ENCODE results near the gene SLC10A6.

Gene SLC10A6

GRCh38 chr4:86788826-86789225, 60.4 kb downstream of the SLC10A6 start:
- no peaks in the 10 kb centered on the region for H3K79me2 ChIP-seq (ENCODE audit: insufficient read depth, low read length)
- H3K27me3 ChIP-seq (ENCODE audit: low read length), result no peaks in the 10 kb centered on the region
- TF ChIP-seq, protein P1, sequence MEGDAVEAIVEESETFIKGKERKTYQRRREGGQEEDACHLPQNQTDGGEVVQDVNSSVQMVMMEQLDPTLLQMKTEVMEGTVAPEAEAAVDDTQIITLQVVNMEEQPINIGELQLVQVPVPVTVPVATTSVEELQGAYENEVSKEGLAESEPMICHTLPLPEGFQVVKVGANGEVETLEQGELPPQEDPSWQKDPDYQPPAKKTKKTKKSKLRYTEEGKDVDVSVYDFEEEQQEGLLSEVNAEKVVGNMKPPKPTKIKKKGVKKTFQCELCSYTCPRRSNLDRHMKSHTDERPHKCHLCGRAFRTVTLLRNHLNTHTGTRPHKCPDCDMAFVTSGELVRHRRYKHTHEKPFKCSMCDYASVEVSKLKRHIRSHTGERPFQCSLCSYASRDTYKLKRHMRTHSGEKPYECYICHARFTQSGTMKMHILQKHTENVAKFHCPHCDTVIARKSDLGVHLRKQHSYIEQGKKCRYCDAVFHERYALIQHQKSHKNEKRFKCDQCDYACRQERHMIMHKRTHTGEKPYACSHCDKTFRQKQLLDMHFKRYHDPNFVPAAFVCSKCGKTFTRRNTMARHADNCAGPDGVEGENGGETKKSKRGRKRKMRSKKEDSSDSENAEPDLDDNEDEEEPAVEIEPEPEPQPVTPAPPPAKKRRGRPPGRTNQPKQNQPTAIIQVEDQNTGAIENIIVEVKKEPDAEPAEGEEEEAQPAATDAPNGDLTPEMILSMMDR (IDR thresholded peaks at IDR 0.05; ENCODE audit: insufficient read depth, low read length, poor library complexity, severe bottlenecking), result no peak
- no peak for TF ChIP-seq EZH2phosphoT487 (conservative IDR thresholded peaks at IDR 0.05; ENCODE audit: low read length)
- no peak overlapping the region for H2AFZ ChIP-seq (ENCODE audit: low read depth, low read length, severe bottlenecking)
- no peak overlapping the region for H3K4me3 ChIP-seq (ENCODE audit: insufficient read depth, low read length, poor library complexity, severe bottlenecking)
- no peaks in the 10 kb centered on the region for H3F3A ChIP-seq (ENCODE audit: insufficient read depth)
- no peak overlapping the region for H3K27ac ChIP-seq (ENCODE audit: low read depth, low read length)
- H4K20me1 ChIP-seq (ENCODE audit: low read depth, low read length), result no peaks in the 10 kb centered on the region
- no peak overlapping the region for H3K4me2 ChIP-seq (ENCODE audit: low read depth, low read length, poor library complexity, severe bottlenecking)
- no peaks in the 10 kb centered on the region for H3K9me3 ChIP-seq (ENCODE audit: insufficient read depth, low read length)
- no peak overlapping the region for H3K9ac ChIP-seq (ENCODE audit: low read length)
- no peaks in the 10 kb centered on the region for H3K36me3 ChIP-seq (ENCODE audit: low read length)
- no peaks in the 10 kb centered on the region for H3K9me2 ChIP-seq (replicated peaks; ENCODE audit: insufficient read depth, low read length)

- H3K27me3 ChIP-seq (ENCODE audit: low read length), result no peaks in the 10 kb centered on the region
- H4K20me1 ChIP-seq (ENCODE audit: low read depth, low read length), result no peaks in the 10 kb centered on the region
- H3K36me3 ChIP-seq (ENCODE audit: low read length), result no peaks in the 10 kb centered on the region
These were observed 71.0 kb downstream of the SLC10A6 start for GRCh38 chr4:86778175-86778574.

GRCh38 chr4:86775061-86775460, 74.1 kb downstream of the SLC10A6 start:
- no peak overlapping the region for H2AFZ ChIP-seq (ENCODE audit: low read depth, low read length, severe bottlenecking)
- H3K36me3 ChIP-seq (ENCODE audit: low read length), result no peaks in the 10 kb centered on the region
- no peak overlapping the region for H3K27ac ChIP-seq (ENCODE audit: low read depth, low read length)
- H3K4me2 ChIP-seq (ENCODE audit: low read depth, low read length, poor library complexity, severe bottlenecking), result no peak overlapping the region
- H3K79me2 ChIP-seq (ENCODE audit: insufficient read depth, low read length), result no peaks in the 10 kb centered on the region
- no peak for TF ChIP-seq EZH2phosphoT487 (conservative IDR thresholded peaks at IDR 0.05; ENCODE audit: low read length)
- TF ChIP-seq, protein P1 (IDR thresholded peaks at IDR 0.05; ENCODE audit: insufficient read depth, low read length, poor library complexity, severe bottlenecking), result no peak
- no peaks in the 10 kb centered on the region for H3F3A ChIP-seq (ENCODE audit: insufficient read depth)
- H3K9ac ChIP-seq (ENCODE audit: low read length), result no peak overlapping the region
- no peak overlapping the region for H3K4me3 ChIP-seq (ENCODE audit: insufficient read depth, low read length, poor library complexity, severe bottlenecking)
- no peaks in the 10 kb centered on the region for H4K20me1 ChIP-seq (ENCODE audit: low read depth, low read length)
- no peaks in the 10 kb centered on the region for H3K9me2 ChIP-seq (replicated peaks; ENCODE audit: insufficient read depth, low read length)
- no peaks in the 10 kb centered on the region for H3K27me3 ChIP-seq (ENCODE audit: low read length)
- H3K9me3 ChIP-seq (ENCODE audit: insufficient read depth, low read length), result no peaks in the 10 kb centered on the region

More at GRCh38 chr4:86778175-86778574, 71.0 kb downstream of the SLC10A6 start:
- Histone ChIP-seq H3K79me2 (ENCODE audit: insufficient read depth, low read length) (no peaks in the 10 kb centered on the region), H2AFZ (ENCODE audit: low read depth, low read length, severe bottlenecking) (no peak overlapping the region), H3K9ac (ENCODE audit: low read length) (no peak overlapping the region), H3F3A (ENCODE audit: insufficient read depth) (no peaks in the 10 kb centered on the region), H3K9me2 (replicated peaks; ENCODE audit: insufficient read depth, low read length) (no peaks in the 10 kb centered on the region), H3K9me3 (ENCODE audit: insufficient read depth, low read length) (no peaks in the 10 kb centered on the region), H3K27ac (ENCODE audit: low read depth, low read length) (no peak overlapping the region), H3K4me2 (ENCODE audit: low read depth, low read length, poor library complexity, severe bottlenecking) (no peak overlapping the region), H3K4me3 (ENCODE audit: insufficient read depth, low read length, poor library complexity, severe bottlenecking) (no peak overlapping the region)
- TF ChIP-seq, protein P1 (IDR thresholded peaks at IDR 0.05; ENCODE audit: insufficient read depth, low read length, poor library complexity, severe bottlenecking), result no peak
- no peak for TF ChIP-seq EZH2phosphoT487 (conservative IDR thresholded peaks at IDR 0.05; ENCODE audit: low read length)
